K562 (cell line): ENCODE data around the gene URAD. TPM values are rescaled to one million over a fixed set of nuclear protein-coding genes. Genes with fewer than 3 reads are reported as not detected.

ENCODE experiments used
- ATAC-seq: fragments of 200-7000 bp; cut with Tn5 transposase; 3 replicates; pipeline ENCODE4 v1.9.1; 2020; ENCODE audit warnings: moderate library complexity
- BruUV-seq: library from RNA; stranded (reverse); fragments of 400-500 nt; replicated peaks from 2 replicates; lab custom pipeline; 2021; lab: Mats Ljungman, UMichigan
- CTCF ChIA-PET: fragments of 300-600 bp; formaldehyde crosslinking; extraction: SDS; loops from one replicate; lab custom pipeline; 2021; ENCODE audit warnings: low intra/inter-chr PET ratio; lab: Yijun Ruan, JAX
- POLR2A ChIA-PET: fragments of 300-600, 350-650 bp; sonication (Branson Sonifier 250); formaldehyde crosslinking; extraction: SDS; loops from one replicate; lab custom pipeline; 2021; ENCODE audit warnings: antibody characterized with exemption, inconsistent platforms; lab: Yijun Ruan, JAX
- DNase-seq, 4 experiments: peaks; one replicate each; pipeline versions ENCODE4 v3.0.0 to v3.0.0-alpha.2; 2011 to 2018; ENCODE audit warnings: low spot score in 3 of 4, mixed read lengths in 3 of 4; ENCODE audit errors: extremely low read depth in 1 of 4
- FAIRE-seq: peaks from 2 replicates; lab custom pipeline; 2011; peaks lifted over from hg19 to GRCh38; lab: Jason Lieb, UNC
- H2AFZ ChIP-seq: 2 replicates; pipeline ENCODE4 v1.6.0; 2011; ENCODE audit warnings: low read depth, low read length, control low read depth, inconsistent platforms
- H3K27ac ChIP-seq: fragments of 200-600 bp; 3 replicates; pipeline ENCODE4 v1.8.0; 2011; ENCODE audit warnings: low read depth, mild to moderate bottlenecking, control low read depth, inconsistent platforms, low read length, moderate library complexity, mixed read lengths; ENCODE audit errors: extremely low read depth
- H3K27me3 ChIP-seq, 2 experiments: fragments of 300-600 bp in 1 of 2; 2 replicates in 1 of 2; 3 replicates in 1 of 2; pipeline versions ENCODE4 v1.6.0 to v1.8.0; 2011; ENCODE audit warnings: inconsistent platforms in 2 of 2, low read length in 2 of 2, mild to moderate bottlenecking in 1 of 2, mixed read lengths in 1 of 2, moderate library complexity in 1 of 2; ENCODE audit not compliant: control insufficient read depth in 2 of 2, insufficient read depth in 2 of 2
- H3K36me3 ChIP-seq: fragments of 300-600 bp; 3 replicates; pipeline ENCODE4 v1.8.0; 2011; ENCODE audit warnings: mild to moderate bottlenecking, low read length, inconsistent platforms; ENCODE audit not compliant: control insufficient read depth, insufficient read depth
- H3K4me1 ChIP-seq, 2 experiments: fragments of 200-600 bp in 1 of 2; replicated peaks in 1 of 2; 2 replicates in 1 of 2; 3 replicates in 1 of 2; pipeline versions ENCODE4 v1.5.1 to v1.8.0; 2011; ENCODE audit warnings: inconsistent platforms in 2 of 2, low read length in 2 of 2, mild to moderate bottlenecking in 1 of 2, mixed read lengths in 1 of 2, moderate library complexity in 1 of 2; ENCODE audit not compliant: control insufficient read depth in 2 of 2, insufficient read depth in 2 of 2
- H3K4me2 ChIP-seq: 2 replicates; pipeline ENCODE4 v1.6.1; 2011; ENCODE audit warnings: low read length, control low read depth, inconsistent platforms, mixed read lengths; ENCODE audit not compliant: insufficient read depth
- H3K4me3 ChIP-seq: fragments of 200-600 bp; sonication (generic), shearing (Covaris generic); 2 replicates; pipeline ENCODE4 v1.5.1; 2016; ENCODE audit warnings: control low read depth, inconsistent platforms
- H3K79me2 ChIP-seq: fragments of 200-600 bp; 3 replicates; pipeline ENCODE4 v1.8.0; 2011; ENCODE audit warnings: low read length, inconsistent platforms; ENCODE audit not compliant: control insufficient read depth, insufficient read depth
- H3K9ac ChIP-seq, 2 experiments: 2 replicates each; pipeline versions ENCODE4 v1.6.0 to v1.6.1; 2011; ENCODE audit warnings: low read depth in 2 of 2, low read length in 2 of 2, control low read depth in 1 of 2, inconsistent platforms in 1 of 2, mild to moderate bottlenecking in 1 of 2, mixed read lengths in 1 of 2; ENCODE audit not compliant: insufficient read depth in 1 of 2
- H3K9me1 ChIP-seq: one replicate; pipeline ENCODE4 v1.6.0; 2011; ENCODE audit warnings: inconsistent platforms, mild to moderate bottlenecking, low read length, moderate library complexity; ENCODE audit not compliant: control insufficient read depth, insufficient read depth
- H3K9me3 ChIP-seq: replicated peaks from 2 replicates; pipeline ENCODE4 v1.5.1; 2011; ENCODE audit warnings: low read depth, low read length, inconsistent platforms; ENCODE audit not compliant: control insufficient read depth, insufficient read depth
- H4K20me1 ChIP-seq: replicated peaks from 2 replicates; pipeline ENCODE4 v1.6.1; 2011; ENCODE audit warnings: low read length, inconsistent platforms, mixed read lengths; ENCODE audit not compliant: control insufficient read depth, insufficient read depth
- CCAR2 ChIP-seq: fragments of 200-400 bp; formaldehyde crosslinking; IDR thresholded peaks from 2 replicates; pipeline ENCODE4 v1.6.1; 2017; ENCODE audit warnings: mild to moderate bottlenecking, low read depth, low read length
- FOXJ3 ChIP-seq: sonication (generic); formaldehyde crosslinking; IDR thresholded peaks from 2 replicates; pipeline ENCODE4 v1.4.0; 2020; ENCODE audit warnings: mild to moderate bottlenecking, missing genetic modification reagents
- IFI16 ChIP-seq: fragments of 250-450 bp; sonication (Bioruptor Pico); IDR thresholded peaks from 2 replicates; pipeline ENCODE4 v2.1.2; 2022; ENCODE audit warnings: mild to moderate bottlenecking, inconsistent platforms
- KDM2B ChIP-seq: fragments of 250-450 bp; sonication (Bioruptor Pico); IDR thresholded peaks from 2 replicates; pipeline ENCODE4 v1.8.0; 2021; ENCODE audit warnings: mild to moderate bottlenecking, moderate library complexity
- KLF1 ChIP-seq: fragments of 450-650 bp; IDR thresholded peaks from 2 replicates; pipeline ENCODE4 v1.6.1; 2016; ENCODE audit warnings: missing genetic modification characterization, missing compliant biosample characterization
- KLF6 ChIP-seq: fragments of 250-450 bp; sonication (Bioruptor Pico); IDR thresholded peaks from 2 replicates; pipeline ENCODE4 v1.4.0; 2020; ENCODE audit warnings: mild to moderate bottlenecking, moderate library complexity, borderline replicate concordance
- LCOR ChIP-seq: sonication (generic); formaldehyde crosslinking; IDR thresholded peaks from 2 replicates; pipeline ENCODE4 v1.8.0; 2022; ENCODE audit warnings: mild to moderate bottlenecking, missing genetic modification reagents
- MLLT1 ChIP-seq, 2 experiments: fragments of 450-650 bp; IDR thresholded peaks; 2 replicates each; pipeline ENCODE4 v1.6.1; 2016
- MYC ChIP-seq, 2 experiments: fragments of 250-450 bp in 1 of 2; sonication (Bioruptor Pico) in 1 of 2; IDR thresholded peaks; 2 replicates each; pipeline versions ENCODE4 v1.5.1 to v1.6.1; 2012 to 2021; ENCODE audit warnings: low read depth in 2 of 2, borderline replicate concordance in 1 of 2, improper control_type of control experiment in 1 of 2, low read length in 1 of 2, mild to moderate bottlenecking in 1 of 2, moderate library complexity in 1 of 2
- SMAD2 ChIP-seq: fragments of 150-350 bp; IDR thresholded peaks from 2 replicates; pipeline ENCODE4 v1.6.1; 2014; ENCODE audit warnings: low read depth, mild to moderate bottlenecking, low read length
- TAL1 ChIP-seq: fragments of 450-650 bp; IDR thresholded peaks from 2 replicates; pipeline ENCODE4 v1.6.1; 2016; ENCODE audit warnings: mild to moderate bottlenecking
- ZBTB1 ChIP-seq: sonication (generic); formaldehyde crosslinking; IDR thresholded peaks from 2 replicates; pipeline ENCODE4 v1.8.1; 2023; ENCODE audit warnings: missing genetic modification reagents, low read depth, mild to moderate bottlenecking, borderline replicate concordance
- WGBS: fragments of 100-300 bp; shearing (Covaris generic); methylation state at CpG from one replicate; pipeline ENCODE4 v1.1.6; 2016; ENCODE audit warnings: low coverage, mixed read lengths; ENCODE audit not compliant: insufficient coverage; ENCODE audit errors: missing lambda C conversion rate; 5-methylcytosine and 5-hydroxymethylcytosine counted together
- in situ Hi-C: fragments of 300-500 bp; cut with MboI; formaldehyde crosslinking; loops from 4 replicates; pipeline ENCODE4 v1.15.0; 2018; ENCODE audit warnings: inconsistent platforms, mixed read lengths
- intact Hi-C: fragments of 100-400 bp; cut with micrococcal nuclease; formaldehyde crosslinking; loops from 2 replicates; pipeline ENCODE4 v1.14.2; 2022
- polyA plus RNA-seq, 8 experiments: library from polyadenylated mRNA; depleted of rRNA in 4 of 8; stranded (reverse) in 5 of 8; unstranded in 3 of 8; fragments of >200 nt; fragmentation: Nextera tagmentation in 2 of 8; fragmentation: Illumina TruSeq in 1 of 8; extraction: Ambion mirVana in 2 of 8; extraction: Trizol in 1 of 8; gene quantifications; 2 replicates each; pipeline versions ENCODE4 v1.2.1 to v1.2.3, GENCODE V29; 2011 to 2014; ENCODE audit warnings: inconsistent platforms in 1 of 8, missing spikeins in 1 of 8
- total RNA-seq, 7 experiments: library from RNA; depleted of rRNA in 6 of 7; stranded (reverse); fragments of >200 nt in 6 of 7; fragmentation: Illumina TruSeq in 2 of 7; extraction: Trizol in 2 of 7; gene quantifications; 2 replicates each; pipeline versions ENCODE4 v1.2.1 to v1.2.3, GENCODE V29; 2011 to 2021; ENCODE audit warnings: low replicate concordance in 1 of 7
- TF ChIP-seq, protein P1 (sequence below): sonication (generic); formaldehyde crosslinking; IDR thresholded peaks from 2 replicates; pipeline ENCODE4 v1.9.0; 2022; ENCODE audit warnings: mild to moderate bottlenecking, missing genetic modification reagents
- TF ChIP-seq, protein P2 (sequence below): sonication (generic); formaldehyde crosslinking; IDR thresholded peaks from 2 replicates; pipeline ENCODE4 v1.8.0; 2023; ENCODE audit warnings: mild to moderate bottlenecking, missing genetic modification reagents
- TF ChIP-seq, protein P3 (sequence below): fragments of 250-450 bp; sonication (Bioruptor Pico); IDR thresholded peaks from 2 replicates; pipeline ENCODE4 v1.4.0; 2020; ENCODE audit warnings: mild to moderate bottlenecking, moderate library complexity

Gene URAD
- total and polyA plus RNA-seq, 9 of the 15 experiments (the other 6 are each of a cell fraction or from before 2014, with no cell fraction given), result not detected

DNA sequence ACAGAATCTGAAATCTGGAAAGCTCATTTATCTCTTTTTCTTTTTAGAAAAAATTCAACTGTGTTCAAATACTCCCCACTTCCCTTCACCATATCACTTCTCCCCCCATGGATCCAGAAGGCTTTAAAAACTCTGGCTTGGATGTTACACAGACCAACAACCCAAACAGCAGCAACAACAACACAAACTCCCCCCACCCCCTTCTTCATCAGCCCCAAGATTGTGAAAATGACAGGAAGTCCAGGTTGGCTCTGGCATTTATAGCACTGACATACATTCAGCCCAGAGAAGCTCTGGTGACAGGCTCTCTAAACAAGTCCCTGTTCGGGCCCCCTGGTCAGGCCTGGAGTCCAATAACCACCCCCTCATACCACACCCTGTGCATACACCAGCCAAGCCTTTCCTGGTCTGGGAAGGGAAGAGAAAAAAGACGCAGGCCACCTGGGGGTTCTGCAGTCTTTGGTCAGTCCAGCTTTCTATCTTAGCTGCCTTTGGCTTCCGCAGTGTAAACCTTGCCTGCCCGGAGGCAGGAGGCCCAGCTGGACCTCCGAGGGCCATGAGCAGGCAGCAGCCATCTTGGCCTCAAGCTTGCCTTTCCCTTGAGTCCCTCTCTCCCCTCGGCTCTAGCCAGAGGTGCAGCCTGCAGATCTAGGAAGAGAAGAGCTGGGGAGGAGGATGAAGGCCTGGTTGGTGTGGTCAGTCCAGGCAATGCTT lies 26.2 kb downstream of the URAD start:
- BruUV-seq, result no TSS peak
- ChIA-PET POLR2A (interaction anchor here (0.7 to 1.0 kb wide), 2 partner anchors 15 to 425 kb away, joined by 3 read pairs; no protein-coding TSS in a partner anchor), CTCF (no interaction called here)
- DNase-seq (no peak), FAIRE-seq (no peak), ATAC-seq (no peak)
- intact Hi-C loops, result no loop called here
- H3K36me3 ChIP-seq, result no peaks in the 10 kb centered on the region
- no peak overlapping the region for H3K4me2 ChIP-seq
- peaks cover 8 to 48% of the 10 kb centered on the region in 2 experiments; a peak in 4 of 5 replicates for H3K27me3 ChIP-seq
- no peaks in the 10 kb centered on the region for H3K9me3 ChIP-seq
- in situ Hi-C loops, result loop anchor here (25.0 kb wide), 1 partner anchor 450 kb away; no protein-coding TSS in a partner anchor
- H3K4me3 ChIP-seq, result no peak overlapping the region
- H3K9ac ChIP-seq, result no peak overlapping the region
- no peaks in the 10 kb centered on the region; the same call in 1 of the 2 replicates for H4K20me1 ChIP-seq
- H3K9me1 ChIP-seq, result no peaks in the 10 kb centered on the region
- H3K79me2 ChIP-seq, result no peaks in the 10 kb centered on the region
- no peak overlapping the region for H3K27ac ChIP-seq
- no peak overlapping the region for H2AFZ ChIP-seq
- peaks cover 0 to 13% of the 10 kb centered on the region in 2 experiments; a peak in 2 of 5 replicates for H3K4me1 ChIP-seq
- WGBS, result 0% methylated on average over 1 of the region's 6 CpGs
- TF ChIP-seq SMAD2, result no peak
- TF ChIP-seq KLF1, result no peak
- no peak for TF ChIP-seq MLLT1 (IDR thresholded peaks at IDR 0.05)
- TF ChIP-seq MYC (IDR thresholded peaks at IDR 0.05; ENCODE audit: low read depth, low read length), result no peak
- no peak for TF ChIP-seq MYC (CRISPR knock-in tag; IDR thresholded peaks at IDR 0.05; ENCODE audit: borderline replicate concordance, low read depth)
- TF ChIP-seq, protein P1, sequence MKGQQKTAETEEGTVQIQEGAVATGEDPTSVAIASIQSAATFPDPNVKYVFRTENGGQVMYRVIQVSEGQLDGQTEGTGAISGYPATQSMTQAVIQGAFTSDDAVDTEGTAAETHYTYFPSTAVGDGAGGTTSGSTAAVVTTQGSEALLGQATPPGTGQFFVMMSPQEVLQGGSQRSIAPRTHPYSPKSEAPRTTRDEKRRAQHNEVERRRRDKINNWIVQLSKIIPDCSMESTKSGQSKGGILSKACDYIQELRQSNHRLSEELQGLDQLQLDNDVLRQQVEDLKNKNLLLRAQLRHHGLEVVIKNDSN (CRISPR knock-in tag), result no peak
- TF ChIP-seq ZBTB1, result no peak
- no peak for TF ChIP-seq KLF6 (CRISPR knock-in tag)
- TF ChIP-seq, protein P2, sequence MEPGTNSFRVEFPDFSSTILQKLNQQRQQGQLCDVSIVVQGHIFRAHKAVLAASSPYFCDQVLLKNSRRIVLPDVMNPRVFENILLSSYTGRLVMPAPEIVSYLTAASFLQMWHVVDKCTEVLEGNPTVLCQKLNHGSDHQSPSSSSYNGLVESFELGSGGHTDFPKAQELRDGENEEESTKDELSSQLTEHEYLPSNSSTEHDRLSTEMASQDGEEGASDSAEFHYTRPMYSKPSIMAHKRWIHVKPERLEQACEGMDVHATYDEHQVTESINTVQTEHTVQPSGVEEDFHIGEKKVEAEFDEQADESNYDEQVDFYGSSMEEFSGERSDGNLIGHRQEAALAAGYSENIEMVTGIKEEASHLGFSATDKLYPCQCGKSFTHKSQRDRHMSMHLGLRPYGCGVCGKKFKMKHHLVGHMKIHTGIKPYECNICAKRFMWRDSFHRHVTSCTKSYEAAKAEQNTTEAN, result no peak
- no peak for TF ChIP-seq FOXJ3 (CRISPR knock-in tag)
- no peak for TF ChIP-seq TAL1
- TF ChIP-seq CCAR2, result no peak
- TF ChIP-seq, protein P3, sequence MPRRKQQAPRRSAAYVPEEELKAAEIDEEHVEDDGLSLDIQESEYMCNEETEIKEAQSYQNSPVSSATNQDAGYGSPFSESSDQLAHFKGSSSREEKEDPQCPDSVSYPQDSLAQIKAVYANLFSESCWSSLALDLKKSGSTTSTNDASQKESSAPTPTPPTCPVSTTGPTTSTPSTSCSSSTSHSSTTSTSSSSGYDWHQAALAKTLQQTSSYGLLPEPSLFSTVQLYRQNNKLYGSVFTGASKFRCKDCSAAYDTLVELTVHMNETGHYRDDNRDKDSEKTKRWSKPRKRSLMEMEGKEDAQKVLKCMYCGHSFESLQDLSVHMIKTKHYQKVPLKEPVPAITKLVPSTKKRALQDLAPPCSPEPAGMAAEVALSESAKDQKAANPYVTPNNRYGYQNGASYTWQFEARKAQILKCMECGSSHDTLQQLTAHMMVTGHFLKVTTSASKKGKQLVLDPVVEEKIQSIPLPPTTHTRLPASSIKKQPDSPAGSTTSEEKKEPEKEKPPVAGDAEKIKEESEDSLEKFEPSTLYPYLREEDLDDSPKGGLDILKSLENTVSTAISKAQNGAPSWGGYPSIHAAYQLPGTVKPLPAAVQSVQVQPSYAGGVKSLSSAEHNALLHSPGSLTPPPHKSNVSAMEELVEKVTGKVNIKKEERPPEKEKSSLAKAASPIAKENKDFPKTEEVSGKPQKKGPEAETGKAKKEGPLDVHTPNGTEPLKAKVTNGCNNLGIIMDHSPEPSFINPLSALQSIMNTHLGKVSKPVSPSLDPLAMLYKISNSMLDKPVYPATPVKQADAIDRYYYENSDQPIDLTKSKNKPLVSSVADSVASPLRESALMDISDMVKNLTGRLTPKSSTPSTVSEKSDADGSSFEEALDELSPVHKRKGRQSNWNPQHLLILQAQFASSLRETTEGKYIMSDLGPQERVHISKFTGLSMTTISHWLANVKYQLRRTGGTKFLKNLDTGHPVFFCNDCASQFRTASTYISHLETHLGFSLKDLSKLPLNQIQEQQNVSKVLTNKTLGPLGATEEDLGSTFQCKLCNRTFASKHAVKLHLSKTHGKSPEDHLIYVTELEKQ (CRISPR knock-in tag), result no peak
- no peak for TF ChIP-seq IFI16 (CRISPR knock-in tag)
- TF ChIP-seq LCOR (CRISPR knock-in tag), result no peak
- no peak for TF ChIP-seq KDM2B
